OCI-LY3 (cell line): Measurements from ENCODE around the gene DAGLB.

Experiments
- H2AFZ ChIP-seq: fragments of 200-600, 300-600 bp; shearing (Covaris generic); 2 replicates; pipeline ENCODE4 v1.6.0; 2014; ENCODE audit warnings: antibody characterized with exemption, low read depth, low read length
- H3K27ac ChIP-seq: fragments of 200-600, 300-600 bp; sonication (generic); 2 replicates; pipeline ENCODE4 v1.5.1; 2014; ENCODE audit warnings: mild to moderate bottlenecking, low read length, moderate library complexity, mixed read lengths
- H3K27me3 ChIP-seq: fragments of 200-600, 300-600 bp; sonication (generic); 2 replicates; pipeline ENCODE4 v1.6.1; 2014; ENCODE audit warnings: low read depth, low read length, mixed read lengths
- H3K36me3 ChIP-seq: fragments of 200-600, 300-600 bp; sonication (generic); replicated peaks from 2 replicates; pipeline ENCODE3; 2014; ENCODE audit warnings: low read depth, low read length, mixed read lengths
- H3K4me1 ChIP-seq: fragments of 300-600, 200-600 bp; sonication (generic); 2 replicates; pipeline ENCODE4 v1.6.1; 2014; ENCODE audit warnings: low read length, mixed read lengths
- H3K4me2 ChIP-seq: fragments of 200-600, 300-600 bp; sonication (generic); 2 replicates; pipeline ENCODE4 v1.6.1; 2014; ENCODE audit warnings: low read length, mixed read lengths
- H3K4me3 ChIP-seq: fragments of 300-600, 200-600 bp; sonication (generic); 2 replicates; pipeline ENCODE4 v1.5.1; 2014; ENCODE audit warnings: antibody characterized with exemption, mild to moderate bottlenecking, low read length, moderate library complexity
- H3K79me2 ChIP-seq: fragments of 300-600, 200-600 bp; shearing (Covaris generic); 2 replicates; pipeline ENCODE4 v1.6.1; 2014; ENCODE audit warnings: mild to moderate bottlenecking, low read length, mixed read lengths
- H3K9ac ChIP-seq: fragments of 300-600, 200-600 bp; shearing (Covaris generic); 2 replicates; pipeline ENCODE4 v1.6.0; 2014; ENCODE audit warnings: mild to moderate bottlenecking, low read length, moderate library complexity
- H3K9me3 ChIP-seq: fragments of 200-600, 300-600 bp; shearing (Covaris generic); 2 replicates; pipeline ENCODE4 v1.6.1; 2014; ENCODE audit warnings: low read length, mixed read lengths; ENCODE audit not compliant: insufficient read depth
- H4K20me1 ChIP-seq: fragments of 200-600, 300-600 bp; sonication (generic); 2 replicates; pipeline ENCODE4 v1.6.1; 2016; ENCODE audit warnings: low read length, mixed read lengths; ENCODE audit not compliant: insufficient read depth
- CTCF ChIP-seq: fragments of 200-600, 300-600 bp; sonication (generic); IDR thresholded peaks from 2 replicates; pipeline ENCODE4 v1.5.1; 2014; ENCODE audit warnings: antibody characterized with exemption, low read length, low read depth
- EZH2phosphoT487 ChIP-seq: fragments of 200-600 bp; shearing (Covaris generic); IDR thresholded peaks from 2 replicates; pipeline ENCODE4 v1.6.1; 2018; ENCODE audit warnings: antibody characterized with exemption, mixed run types, low read depth

Gene DAGLB

GRCh38 chr7:6440381-6440780 lies 7.4 kb downstream of the DAGLB start:
- Histone ChIP-seq H3K4me3 (no peak overlapping the region), H3K27me3 (no peaks in the 10 kb centered on the region), H3K79me2 (peaks cover 62% of the 10 kb centered on the region), H3K27ac (no peak overlapping the region), H3K4me2 (no peak overlapping the region), H2AFZ (no peak overlapping the region), H3K4me1 (peaks cover 13% of the 10 kb centered on the region), H4K20me1 (no peaks in the 10 kb centered on the region), H3K9ac (no peak overlapping the region), H3K9me3 (no peaks in the 10 kb centered on the region), H3K36me3 (peaks cover 28% of the 10 kb centered on the region)
- TF ChIP-seq EZH2phosphoT487 (no peak), CTCF (no peak)

- Histone ChIP-seq H3K27ac (no peak overlapping the region), H3K79me2 (peaks cover 62% of the 10 kb centered on the region), H3K4me1 (peaks cover 15% of the 10 kb centered on the region), H3K9ac (no peak overlapping the region), H3K27me3 (no peaks in the 10 kb centered on the region), H3K4me2 (no peak overlapping the region), H3K36me3 (peaks cover 22% of the 10 kb centered on the region), H3K9me3 (no peaks in the 10 kb centered on the region), H3K4me3 (no peak overlapping the region), H2AFZ (no peak overlapping the region), H4K20me1 (no peaks in the 10 kb centered on the region)
- TF ChIP-seq CTCF (no peak), EZH2phosphoT487 (no peak)
These were observed 9.3 kb downstream of the DAGLB start for GRCh38 chr7:6438427-6438826.

GRCh38 chr7:6437251-6437650 lies 10.5 kb downstream of the DAGLB start:
- no peak overlapping the region for H3K4me3 ChIP-seq
- no peaks in the 10 kb centered on the region for H3K9me3 ChIP-seq
- TF ChIP-seq EZH2phosphoT487 = no peak
- no peak for TF ChIP-seq CTCF
- H3K79me2 ChIP-seq = peaks cover 59% of the 10 kb centered on the region
- H2AFZ ChIP-seq = no peak overlapping the region
- peaks cover 15% of the 10 kb centered on the region for H3K4me1 ChIP-seq
- no peak overlapping the region for H3K4me2 ChIP-seq
- H4K20me1 ChIP-seq = no peaks in the 10 kb centered on the region
- H3K27me3 ChIP-seq = no peaks in the 10 kb centered on the region
- no peak overlapping the region for H3K9ac ChIP-seq
- peaks cover 17% of the 10 kb centered on the region for H3K36me3 ChIP-seq
- H3K27ac ChIP-seq = no peak overlapping the region

DNA sequence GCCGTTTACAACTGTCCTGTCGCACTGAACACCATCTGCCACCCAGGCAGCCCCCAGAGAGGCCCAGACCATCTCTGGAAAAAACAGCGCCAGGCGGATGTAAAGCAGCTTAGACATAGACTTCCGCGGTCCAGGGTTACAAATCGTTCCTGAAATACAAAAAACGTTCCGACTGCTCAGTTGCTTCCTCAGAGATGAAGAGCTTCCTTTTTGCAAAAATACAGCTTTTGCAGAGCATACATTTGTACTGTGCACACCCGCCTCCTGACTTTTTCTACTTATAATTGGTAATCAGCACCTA lies 11.4 kb downstream of the DAGLB start:
- H3K27me3 ChIP-seq = no peaks in the 10 kb centered on the region
- no peak for TF ChIP-seq EZH2phosphoT487
- TF ChIP-seq CTCF = no peak
- peaks cover 15% of the 10 kb centered on the region for H3K4me1 ChIP-seq
- no peaks in the 10 kb centered on the region for H4K20me1 ChIP-seq
- peak overlapping the region; percentile 51; the same call in 1 of the 2 replicates for H3K9ac ChIP-seq
- H3K27ac ChIP-seq = peak overlapping the region; percentile 65
- H3K9me3 ChIP-seq = no peaks in the 10 kb centered on the region
- peak overlapping the region; percentile 58 for H3K4me2 ChIP-seq
- H3K79me2 ChIP-seq = peaks cover 52% of the 10 kb centered on the region
- H3K4me3 ChIP-seq = peak overlapping the region; percentile 51
- H2AFZ ChIP-seq = no peak overlapping the region
- peaks cover 9% of the 10 kb centered on the region for H3K36me3 ChIP-seq
